Upper lobe of left lung (tissue), 6 donors: ENCODE results near the gene RANBP2. TPM values are rescaled to one million over a fixed set of nuclear protein-coding genes. Genes with fewer than 3 reads are reported as not detected.
"Not testable (repeated sequence)": the region's sequence is repeated elsewhere in the genome, so short reads cannot be mapped to it uniquely, and the experiment has no call there.

Source experiments
- ATAC-seq, 2 donors: fragments of 200-7000 bp; cut with Tn5 transposase; one replicate each; pipeline ENCODE4 v1.9.1; 2022; ENCODE audit warnings: mild to moderate bottlenecking in 2 of 2, moderate library complexity in 2 of 2; ENCODE audit not compliant: low FRiP score in 2 of 2
- DNase-seq, 2 donors: peaks; one replicate each; pipeline ENCODE4 v3.0.0-alpha.2; 2019 to 2020
- H3K27ac ChIP-seq, 4 donors: fragments of 200-600 bp; sonication (generic); one replicate each; pipeline ENCODE4 v1.5.1; 2016 to 2019
- H3K27me3 ChIP-seq, 4 donors: fragments of 200-600 bp; sonication (generic); one replicate each; pipeline ENCODE4 v1.5.1; 2017 to 2019
- H3K36me3 ChIP-seq, 4 donors: fragments of 200-600 bp; sonication (generic); one replicate each; pipeline ENCODE4 v1.5.1; 2016 to 2019
- H3K4me1 ChIP-seq, 4 donors: fragments of 200-600 bp; sonication (generic); one replicate each; pipeline ENCODE4 v1.5.1; 2018 to 2019
- H3K4me3 ChIP-seq, 4 donors: fragments of 200-600 bp; sonication (generic); one replicate each; pipeline ENCODE4 v1.5.1; 2017 to 2019; ENCODE audit warnings: mild to moderate bottlenecking in 2 of 4, moderate library complexity in 1 of 4
- H3K9me3 ChIP-seq, 4 donors: fragments of 200-600 bp; sonication (generic); one replicate each; pipeline ENCODE4 v1.5.1; 2018 to 2019
- CTCF ChIP-seq, 6 experiments: fragments of 450-650 bp in 4 of 6; fragments of 200-600 bp in 2 of 6; sonication (generic) in 2 of 6; IDR thresholded peaks; one replicate each; pipeline ENCODE4 v1.5.1; 2016 to 2019; ENCODE audit warnings: antibody characterized with exemption in 6 of 6
- EP300 ChIP-seq, 4 donors: sonication (generic); formaldehyde crosslinking; IDR thresholded peaks; one replicate each; pipeline ENCODE4 v1.5.1; 2017; ENCODE audit warnings: antibody characterized with exemption in 4 of 4, control low read depth in 2 of 4
- POLR2A ChIP-seq, 4 donors: fragments of 450-650 bp; IDR thresholded peaks; one replicate each; pipeline ENCODE4 v1.5.1; 2016 to 2017; ENCODE audit warnings: antibody characterized with exemption in 4 of 4, mild to moderate bottlenecking in 2 of 4
- POLR2AphosphoS5 ChIP-seq, 2 donors: sonication (generic); formaldehyde crosslinking; IDR thresholded peaks; one replicate each; pipeline ENCODE4 v1.5.1; 2017; ENCODE audit warnings: antibody characterized with exemption in 2 of 2
- WGBS, 2 donors: methylation state at CpG; one replicate each; pipeline ENCODE4 v1.1.5; 2017 to 2018; 5-methylcytosine and 5-hydroxymethylcytosine counted together
- total RNA-seq, 6 donors: library from RNA; depleted of rRNA in 4 of 6; stranded (reverse); fragments of >200 nt in 4 of 6; gene quantifications; one replicate each; pipeline versions ENCODE4 v1.1.0 to v1.2.1, GENCODE V29; 2016 to 2021
- donor health status: DM: no; HTN: no; CAD: no; lungs with moderate emphysema.
- donor health status: DM: no; HTN: yes; CAD: no; lungs with severe emphysema.

Gene RANBP2
- total RNA-seq, 6 donors from 2014 or later: 46.1 to 97.6 (median 59.4) TPM

GRCh38 chr2:108691447-108691846 is 27.8 kb upstream of the RANBP2 start:
- TF ChIP-seq CTCF (IDR thresholded peaks at IDR 0.05) (no peak), POLR2A (IDR thresholded peaks at IDR 0.05) (no peak), EP300 (IDR thresholded peaks at IDR 0.05) (no peak), POLR2AphosphoS5 (IDR thresholded peaks at IDR 0.05) (no peak)
- no peak for ATAC-seq
- WGBS, 2 donors: 90 to 93% methylated on average over 7 of the region's 7 CpGs

GRCh38 chr2:108701208-108701607 is 18.1 kb upstream of the RANBP2 start:
- Histone ChIP-seq H3K4me3 (no peak overlapping the region), H3K9me3 (no peaks in the 10 kb centered on the region), H3K27ac (no peak overlapping the region), H3K36me3 (no peaks in the 10 kb centered on the region), H3K4me1 (no peaks in the 10 kb centered on the region), H3K27me3 (no peaks in the 10 kb centered on the region)
- no peak for DNase-seq
- no peak for TF ChIP-seq CTCF (IDR thresholded peaks at IDR 0.05)
- no peak for TF ChIP-seq EP300 (IDR thresholded peaks at IDR 0.05)
- TF ChIP-seq POLR2AphosphoS5 (IDR thresholded peaks at IDR 0.05): no peak
- no peak for TF ChIP-seq POLR2A (IDR thresholded peaks at IDR 0.05)
- ATAC-seq: no peak
- WGBS, 2 donors: 32 to 49% methylated on average over 3 of the region's 3 CpGs

More at GRCh38 chr2:108691447-108691846, 27.8 kb upstream of the RANBP2 start:
- Histone ChIP-seq H3K4me1 (no peaks in the 10 kb centered on the region), H3K36me3 (no peaks in the 10 kb centered on the region), H3K27me3 (no peaks in the 10 kb centered on the region), H3K9me3 (no peaks in the 10 kb centered on the region), H3K27ac (no peak overlapping the region), H3K4me3 (no peak overlapping the region)
- no peak for DNase-seq

GRCh38 chr2:108701806-108702205 is 17.5 kb upstream of the RANBP2 start:
- no peak for ATAC-seq
- H3K27ac ChIP-seq: no peak overlapping the region
- DNase-seq: no peak
- no peaks in the 10 kb centered on the region for H3K36me3 ChIP-seq
- TF ChIP-seq POLR2A (IDR thresholded peaks at IDR 0.05): no peak
- no peak for TF ChIP-seq CTCF (IDR thresholded peaks at IDR 0.05)
- TF ChIP-seq EP300 (IDR thresholded peaks at IDR 0.05): no peak
- TF ChIP-seq POLR2AphosphoS5 (IDR thresholded peaks at IDR 0.05): no peak
- no peaks in the 10 kb centered on the region for H3K27me3 ChIP-seq
- H3K9me3 ChIP-seq: no peaks in the 10 kb centered on the region
- no peak overlapping the region for H3K4me3 ChIP-seq
- H3K4me1 ChIP-seq: no peaks in the 10 kb centered on the region
- WGBS, 2 donors: 67 to 74% methylated on average over 2 of the region's 2 CpGs

- Histone ChIP-seq H3K27ac (no peak overlapping the region), H3K4me1 (no peaks in the 10 kb centered on the region), H3K9me3 (no peaks in the 10 kb centered on the region), H3K4me3 (no peak overlapping the region), H3K36me3 (no peaks in the 10 kb centered on the region), H3K27me3 (no peaks in the 10 kb centered on the region)
- ATAC-seq (no peak), DNase-seq (no peak)
- TF ChIP-seq POLR2AphosphoS5 (IDR thresholded peaks at IDR 0.05) (no peak), CTCF (IDR thresholded peaks at IDR 0.05) (no peak), POLR2A (IDR thresholded peaks at IDR 0.05) (no peak), EP300 (IDR thresholded peaks at IDR 0.05) (no peak)
- WGBS, 2 donors: 77 to 100% methylated on average over 1 of the region's 1 CpG
Observed at GRCh38 chr2:108704871-108705270, 14.4 kb upstream of the RANBP2 start.

GRCh38 chr2:108707300-108707699 is 12.0 kb upstream of the RANBP2 start:
- no peak for ATAC-seq
- TF ChIP-seq CTCF (IDR thresholded peaks at IDR 0.05) (no peak), EP300 (IDR thresholded peaks at IDR 0.05) (no peak), POLR2A (IDR thresholded peaks at IDR 0.05) (no peak), POLR2AphosphoS5 (IDR thresholded peaks at IDR 0.05) (no peak)
- Histone ChIP-seq H3K9me3 (no peaks in the 10 kb centered on the region), H3K4me1 (no peaks in the 10 kb centered on the region), H3K27me3 (no peaks in the 10 kb centered on the region), H3K27ac (no peak overlapping the region), H3K4me3 (no peak overlapping the region), H3K36me3 (no peaks in the 10 kb centered on the region)
- no peak for DNase-seq

GRCh38 chr2:108716971-108717370 is 2.3 kb upstream of the RANBP2 start:
- H3K27me3 ChIP-seq, H3K4me3 ChIP-seq, H3K9me3 ChIP-seq, DNase-seq, H3K27ac ChIP-seq, H3K36me3 ChIP-seq, ATAC-seq: not testable (repeated sequence)
- WGBS, 2 donors: 79 to 85% methylated on average over 6 of the region's 6 CpGs
- peaks cover 9 to 15% (median 11%) of the 10 kb centered on the region in 4 donors for H3K4me1 ChIP-seq

- WGBS, 2 donors: 69 to 71% methylated on average over 9 of the region's 9 CpGs
- H3K27ac ChIP-seq, ATAC-seq, DNase-seq, H3K9me3 ChIP-seq, H3K36me3 ChIP-seq, H3K27me3 ChIP-seq, H3K4me3 ChIP-seq: not testable (repeated sequence)
- H3K4me1 ChIP-seq: peaks cover 4 to 26% (median 12%) of the 10 kb centered on the region in 4 donors
Observed at GRCh38 chr2:108726048-108726447, 6.8 kb downstream of the RANBP2 start.

- not testable (repeated sequence) for ATAC-seq, H3K27me3 ChIP-seq, DNase-seq, H3K4me1 ChIP-seq, H3K4me3 ChIP-seq, H3K9me3 ChIP-seq, H3K27ac ChIP-seq
- H3K36me3 ChIP-seq: peaks cover 0 to 29% (median 9%) of the 10 kb centered on the region in 4 donors
- 95 to 96% methylated on average over 6 of the region's 6 CpGs for WGBS, 2 donors
Observed at GRCh38 chr2:108734656-108735055, 15.4 kb downstream of the RANBP2 start.
